GM12878 (cell line): ENCODE measurements around the gene RSRC1. TPM values are rescaled to one million over a fixed set of nuclear protein-coding genes. Genes with fewer than 3 reads are reported as not detected.

ENCODE experiments used
- ATAC-seq: fragments of 200-7000 bp; cut with Tn5 transposase; 3 replicates; pipeline ENCODE4 v1.9.1; 2020; ENCODE audit warnings: mild to moderate bottlenecking, moderate library complexity
- BruUV-seq: library from RNA; stranded (reverse); fragments of 400-500 nt; replicated peaks from 2 replicates; lab custom pipeline; 2021; lab: Mats Ljungman, UMichigan
- CTCF ChIA-PET: fragments of 300-600 bp; sonication (Branson Sonifier 250); formaldehyde crosslinking; extraction: SDS; loops from one replicate; lab custom pipeline; 2021; ENCODE audit warnings: inconsistent platforms; lab: Yijun Ruan, JAX
- POLR2A ChIA-PET: fragments of 350-600 bp; formaldehyde crosslinking; extraction: SDS; loops from one replicate; lab custom pipeline; 2021; ENCODE audit warnings: inconsistent platforms; lab: Charles Lee
- RAD21 ChIA-PET: fragments of 300-600 bp; sonication (Branson Sonifier 250); formaldehyde crosslinking; loops from one replicate; lab custom pipeline; 2023; ENCODE audit warnings: antibody characterized with exemption; ENCODE audit not compliant: unreplicated experiment; lab: Charles Lee
- SMC1A ChIA-PET: fragments of 300-600 bp; sonication (Branson Sonifier 250); formaldehyde crosslinking; loops from one replicate; lab custom pipeline; 2023; ENCODE audit not compliant: unreplicated experiment, uncharacterized antibody; lab: Charles Lee
- DNase-seq: peaks from one replicate; pipeline ENCODE4 v3.0.0-alpha.2; 2011; ENCODE audit warnings: low read depth, low spot score
- FAIRE-seq: peaks from 3 replicates; lab custom pipeline; 2011; peaks lifted over from hg19 to GRCh38; lab: Jason Lieb, UNC
- H2AFZ ChIP-seq: 2 replicates; pipeline ENCODE4 v1.6.0; 2011; ENCODE audit warnings: low read depth, low read length, control low read depth; ENCODE audit not compliant: control insufficient read depth
- H3K27ac ChIP-seq: 2 replicates; pipeline ENCODE4 v1.5.1; 2011; ENCODE audit warnings: control low read depth; ENCODE audit not compliant: control insufficient read depth, insufficient read depth
- H3K27me3 ChIP-seq, 2 experiments: replicated peaks in 1 of 2; 2 replicates each; pipeline versions ENCODE4 v1.6.0 to v1.6.1; 2011; ENCODE audit warnings: low read length in 1 of 2; ENCODE audit not compliant: control insufficient read depth in 2 of 2, insufficient read depth in 2 of 2
- H3K36me3 ChIP-seq, 2 experiments: 2 replicates each; pipeline ENCODE4 v1.5.1; 2011; ENCODE audit warnings: low read length in 1 of 2; ENCODE audit not compliant: control insufficient read depth in 2 of 2, insufficient read depth in 2 of 2
- H3K4me1 ChIP-seq: 2 replicates; pipeline ENCODE4 v1.6.1; 2011; ENCODE audit warnings: mild to moderate bottlenecking, low read length, moderate library complexity, mixed read lengths; ENCODE audit not compliant: control insufficient read depth, insufficient read depth
- H3K4me2 ChIP-seq: 2 replicates; pipeline ENCODE4 v1.6.0; 2011; ENCODE audit warnings: control low read depth; ENCODE audit not compliant: control insufficient read depth, insufficient read depth
- H3K4me3 ChIP-seq: fragments of 200-600 bp; sonication (generic); 2 replicates; pipeline ENCODE4 v1.5.1; 2016
- H3K79me2 ChIP-seq: 2 replicates; pipeline ENCODE4 v1.6.0; 2011; ENCODE audit warnings: low read length; ENCODE audit not compliant: control insufficient read depth, insufficient read depth
- H3K9ac ChIP-seq: 2 replicates; pipeline ENCODE4 v1.8.0; 2011; ENCODE audit warnings: low read length, control low read depth, mixed read lengths; ENCODE audit not compliant: control insufficient read depth, insufficient read depth
- H3K9me3 ChIP-seq: replicated peaks from 3 replicates; pipeline ENCODE4 v1.5.1; 2011; ENCODE audit warnings: mild to moderate bottlenecking, low read length; ENCODE audit not compliant: control insufficient read depth, insufficient read depth
- H4K20me1 ChIP-seq: 2 replicates; pipeline ENCODE4 v1.6.0; 2011; ENCODE audit not compliant: control insufficient read depth, insufficient read depth
- BRCA1 ChIP-seq: IDR thresholded peaks from 2 replicates; pipeline ENCODE4 v1.6.1; 2011; ENCODE audit warnings: low read depth, low read length, improper control_type of control experiment
- CHD2 ChIP-seq: IDR thresholded peaks from 2 replicates; pipeline ENCODE4 v1.6.1; 2011; ENCODE audit warnings: low read depth, low read length, improper control_type of control experiment, borderline replicate concordance
- CHD4 ChIP-seq: fragments of 200-600 bp; sonication (generic); IDR thresholded peaks from 2 replicates; pipeline ENCODE4 v1.6.1; 2016; ENCODE audit warnings: mild to moderate bottlenecking
- E2F4 ChIP-seq: IDR thresholded peaks from 2 replicates; pipeline ENCODE4 v1.6.1; 2012; ENCODE audit warnings: low read depth, low read length, improper control_type of control experiment
- EGR1 ChIP-seq, 2 experiments: IDR thresholded peaks; 1 replicate in 1 of 2; 2 replicates in 1 of 2; pipeline ENCODE4 v1.6.1; 2011 to 2012; ENCODE audit warnings: low read depth in 2 of 2, low read length in 2 of 2, borderline replicate concordance in 1 of 2, mild to moderate bottlenecking in 1 of 2, moderate library complexity in 1 of 2
- GATAD2B ChIP-seq: fragments of 450-650 bp; conservative IDR thresholded peaks from 2 replicates; pipeline ENCODE4 v1.6.1; 2017; ENCODE audit warnings: low read depth, mild to moderate bottlenecking, moderate library complexity
- PAX5 ChIP-seq: IDR thresholded peaks from 2 replicates; pipeline ENCODE4 v1.6.1; 2011; ENCODE audit warnings: low read depth, low read length, borderline replicate concordance
- PAX8 ChIP-seq: fragments of 450-650 bp; IDR thresholded peaks from 2 replicates; pipeline ENCODE4 v1.6.1; 2017; ENCODE audit warnings: mild to moderate bottlenecking, moderate library complexity
- REST ChIP-seq: IDR thresholded peaks from 2 replicates; pipeline ENCODE4 v1.6.1; 2012; ENCODE audit warnings: mild to moderate bottlenecking, low read depth, low read length
- RUNX3 ChIP-seq: IDR thresholded peaks from 2 replicates; pipeline ENCODE4 v1.6.1; 2012; ENCODE audit warnings: low read length, inconsistent platforms
- TBL1XR1 ChIP-seq: IDR thresholded peaks from 2 replicates; pipeline ENCODE4 v1.6.1; 2012; ENCODE audit warnings: low read depth, low read length, improper control_type of control experiment
- TCF3 ChIP-seq: IDR thresholded peaks from 2 replicates; pipeline ENCODE4 v1.6.1; 2012; ENCODE audit warnings: low read depth, mild to moderate bottlenecking, low read length, borderline replicate concordance; ENCODE audit not compliant: insufficient read depth
- ZBTB11 ChIP-seq: fragments of 450-650 bp; formaldehyde crosslinking; IDR thresholded peaks from 2 replicates; pipeline ENCODE4 v1.5.0; 2022; ENCODE audit warnings: mild to moderate bottlenecking, missing genetic modification characterization
- WGBS: methylation state at CpG from one replicate; pipeline ENCODE4 v1.1.6; 2016; ENCODE audit warnings: low lambda C conversion rate; ENCODE audit not compliant: insufficient replicate concordance, insufficient coverage; ENCODE audit errors: missing lambda C conversion rate; 5-methylcytosine and 5-hydroxymethylcytosine counted together
- in situ Hi-C: fragments of 300-500 bp; cut with MboI; formaldehyde crosslinking; loops from 9 replicates; pipeline ENCODE4 v1.14.3; 2018; ENCODE audit warnings: mixed read lengths
- intact Hi-C: fragments of 100-400 bp; cut with micrococcal nuclease; formaldehyde crosslinking; loops from one replicate; pipeline ENCODE4 v1.14.2; 2022; ENCODE audit not compliant: unreplicated experiment
- polyA plus RNA-seq, 11 experiments: library from polyadenylated mRNA; depleted of rRNA in 4 of 11; unstranded in 6 of 11; stranded (reverse) in 5 of 11; fragments of >200 nt; fragmentation: Nextera tagmentation in 4 of 11; fragmentation: Illumina TruSeq in 1 of 11; extraction: Ambion mirVana in 4 of 11; extraction: Trizol in 1 of 11; gene quantifications; 1 replicate in 1 of 11; 2 replicates in 10 of 11; pipeline versions ENCODE4 v1.2.1 to v1.2.3, GENCODE V29; 2011 to 2016; ENCODE audit warnings: inconsistent platforms in 2 of 11, missing spikeins in 2 of 11, low read depth in 1 of 11
- total RNA-seq, 4 experiments: library from RNA; depleted of rRNA in 3 of 4; stranded (reverse); fragments of >200 nt in 3 of 4; fragmentation: Illumina TruSeq in 1 of 4; extraction: Trizol in 1 of 4; gene quantifications; 2 replicates each; pipeline versions ENCODE4 v1.2.1 to v1.2.3, GENCODE V29; 2013 to 2021

RSRC1 gene
- total and polyA plus RNA-seq, 10 of the 15 experiments (the other 5 are each of a cell fraction or from before 2014, with no cell fraction given): 16.4 to 85.9 (median 42.0) TPM

GRCh38 chr3:158210067-158210466, 100.2 kb downstream of the RSRC1 start:
- no peaks in the 10 kb centered on the region for H3K27me3 ChIP-seq
- H3K9me3 ChIP-seq: no peaks in the 10 kb centered on the region
- H3K79me2 ChIP-seq: no peaks in the 10 kb centered on the region
- ATAC-seq (no peak), DNase-seq (no peak), FAIRE-seq (no peak)
- RAD21 ChIA-PET: no interaction called here
- SMC1A ChIA-PET: interaction anchor here (0.8 kb wide), 1 partner anchor 227 kb away, joined by 3 read pairs; no protein-coding TSS in a partner anchor
- BruUV-seq: no TSS peak
- H3K36me3 ChIP-seq: no peaks in the 10 kb centered on the region
- CTCF ChIA-PET: no interaction called here
- in situ Hi-C loops (no loop called here), intact Hi-C loops (no loop called here)
- no peak for TF ChIP-seq TBL1XR1
- TF ChIP-seq PAX5: no peak
- TF ChIP-seq TCF3: no peak
- no peak for TF ChIP-seq BRCA1
- TF ChIP-seq EGR1 (IDR thresholded peaks at IDR 0.05; ENCODE audit: borderline replicate concordance in 1 of 2, low read depth in 2 of 2, low read length in 2 of 2): no peak
- no peak for TF ChIP-seq REST
- TF ChIP-seq CHD2: no peak
- no peak for TF ChIP-seq RUNX3
- TF ChIP-seq GATAD2B: no peak
- no peak for TF ChIP-seq ZBTB11 (CRISPR knock-in tag)
- TF ChIP-seq PAX8: no peak
- no peak for TF ChIP-seq E2F4
- no peak for TF ChIP-seq CHD4
- H3K9ac ChIP-seq: no peak overlapping the region
- WGBS: 98% methylated on average over 4 of the region's 4 CpGs
- H3K4me3 ChIP-seq: no peak overlapping the region
- H3K27ac ChIP-seq: no peak overlapping the region
- POLR2A ChIA-PET: interaction anchor here (0.6 kb wide), 1 partner anchor 83 kb away, joined by 3 read pairs; no protein-coding TSS in a partner anchor
- H4K20me1 ChIP-seq: no peaks in the 10 kb centered on the region
- no peaks in the 10 kb centered on the region for H3K4me1 ChIP-seq
- no peak overlapping the region for H3K4me2 ChIP-seq
- no peak overlapping the region for H2AFZ ChIP-seq
